GM18502 (cell line): Measurements from ENCODE around the gene ZNF644.
"Not testable (repeated sequence)": the region's sequence is repeated elsewhere in the genome, so short reads cannot be mapped to it uniquely, and the experiment has no call there.

Source experiments
- ATAC-seq: cut with Tn5 transposase; IDR thresholded peaks from one replicate; pipeline ENCODE4 v1.9.1; 2021; ENCODE audit warnings: mild to moderate bottlenecking; ENCODE audit not compliant: unreplicated experiment, poor library complexity

ZNF644 gene

DNA sequence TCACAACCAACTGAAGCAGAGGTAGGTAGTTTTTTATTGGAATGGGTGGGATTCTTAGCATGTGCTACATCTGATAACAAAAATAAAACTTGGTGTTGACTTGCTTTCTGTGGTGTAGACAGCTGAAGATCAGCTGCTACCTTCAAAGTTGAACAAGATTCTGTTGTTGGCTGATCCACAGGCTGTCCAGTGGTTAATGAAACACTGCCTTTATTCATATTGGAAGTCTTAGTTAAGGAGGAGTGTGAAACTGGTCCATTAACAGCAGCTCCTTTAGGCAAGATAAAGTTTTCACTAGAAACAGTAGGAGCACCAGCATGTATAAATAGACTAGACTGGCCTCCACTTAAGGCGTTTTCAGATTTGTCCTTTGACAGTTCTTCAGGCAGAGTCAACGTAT is 81.1 kb downstream of the ZNF644 start:
- ATAC-seq: no peak

GRCh38 chr1:90936731-90937130 is 85.1 kb downstream of the ZNF644 start:
- no peak for ATAC-seq

- no peak for ATAC-seq
These were observed 85.8 kb downstream of the ZNF644 start for GRCh38 chr1:90936061-90936460.

GRCh38 chr1:90928231-90928630 is 93.6 kb downstream of the ZNF644 start:
- not testable (repeated sequence) for ATAC-seq

- not testable (repeated sequence) for ATAC-seq
These were observed 94.2 kb downstream of the ZNF644 start for GRCh38 chr1:90927674-90928073.

GRCh38 chr1:90926971-90927370 is 94.9 kb downstream of the ZNF644 start:
- no peak for ATAC-seq

DNA sequence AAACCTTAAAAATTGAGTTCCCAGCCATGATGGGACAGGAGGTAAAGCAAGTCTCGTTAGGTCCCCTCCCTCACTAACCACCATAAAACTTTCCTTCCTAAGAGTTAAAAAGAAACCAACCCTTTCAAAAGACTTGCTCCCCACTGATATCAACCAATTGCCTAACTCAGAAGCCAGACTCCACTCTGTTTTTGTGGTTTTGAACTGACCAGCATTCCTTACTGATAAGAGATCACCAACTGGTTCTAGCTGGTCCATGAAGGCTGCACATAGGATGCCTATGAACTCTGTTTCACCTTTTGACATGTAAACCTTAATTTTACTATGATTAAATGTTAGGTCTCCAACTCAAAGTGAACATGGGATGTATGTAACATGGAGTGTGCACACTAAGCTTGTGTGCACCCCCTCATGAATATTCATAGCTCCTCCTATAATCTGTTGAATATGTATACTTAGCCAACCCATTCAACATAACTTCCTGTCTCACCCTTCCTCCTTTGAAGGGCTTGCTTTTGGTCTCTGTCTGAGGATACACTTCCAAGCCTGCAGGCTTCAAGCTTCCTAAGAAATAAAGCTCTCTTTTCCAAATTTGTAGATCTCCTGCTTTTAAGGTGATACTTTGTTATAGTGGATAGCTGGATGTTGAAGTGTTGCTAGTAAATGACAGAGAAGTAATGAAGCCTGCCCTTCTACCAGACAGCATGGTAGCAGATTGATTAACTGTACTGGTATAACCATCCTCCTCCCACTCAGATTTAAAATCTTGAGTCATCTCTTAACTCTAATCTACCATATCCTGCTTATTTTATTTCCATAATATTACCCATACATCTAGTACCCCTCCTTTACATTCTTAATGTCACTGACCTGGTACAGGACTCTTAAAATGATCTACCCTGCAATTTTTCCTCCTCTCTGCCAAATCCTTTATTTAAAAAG is 95.6 kb downstream of the ZNF644 start:
- ATAC-seq: no peak

DNA sequence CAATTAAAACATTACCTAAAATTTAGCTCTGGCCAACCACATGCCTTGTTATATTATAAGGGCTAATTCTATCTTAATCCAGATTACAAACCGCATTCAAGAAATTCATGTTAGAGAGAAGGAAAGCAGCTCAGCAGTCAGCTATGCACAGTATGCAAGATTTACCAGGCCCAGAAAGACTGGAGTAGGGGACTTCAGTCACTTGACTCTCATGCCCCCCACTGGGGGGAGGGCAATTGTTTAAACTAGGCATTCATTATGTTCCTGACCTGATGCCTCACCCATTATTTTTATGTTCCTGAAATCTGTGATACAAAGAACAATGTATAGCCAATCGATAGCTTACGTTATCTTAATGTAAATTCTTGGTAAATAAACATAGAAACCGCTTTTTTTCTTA is 96.9 kb downstream of the ZNF644 start:
- ATAC-seq: no peak

DNA sequence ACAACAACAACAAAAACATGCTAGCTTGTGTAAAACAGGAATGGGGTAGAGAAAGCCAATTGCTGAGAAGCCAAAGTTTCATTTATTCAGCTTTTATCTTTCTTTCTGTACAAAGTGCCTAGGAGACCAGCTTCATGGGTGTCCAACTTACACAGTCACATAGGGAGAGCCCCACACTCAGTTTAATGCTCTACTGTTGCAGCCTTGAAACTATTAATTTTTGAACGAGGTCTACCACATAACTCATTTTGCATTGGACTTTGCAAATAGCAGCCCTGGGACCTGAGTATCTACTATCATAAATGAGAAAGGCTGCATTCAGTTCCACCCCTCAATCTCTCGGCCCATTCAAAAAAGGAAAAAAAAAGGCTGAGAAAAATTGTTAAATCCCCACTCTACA is 98.8 kb downstream of the ZNF644 start:
- ATAC-seq: no peak

DNA sequence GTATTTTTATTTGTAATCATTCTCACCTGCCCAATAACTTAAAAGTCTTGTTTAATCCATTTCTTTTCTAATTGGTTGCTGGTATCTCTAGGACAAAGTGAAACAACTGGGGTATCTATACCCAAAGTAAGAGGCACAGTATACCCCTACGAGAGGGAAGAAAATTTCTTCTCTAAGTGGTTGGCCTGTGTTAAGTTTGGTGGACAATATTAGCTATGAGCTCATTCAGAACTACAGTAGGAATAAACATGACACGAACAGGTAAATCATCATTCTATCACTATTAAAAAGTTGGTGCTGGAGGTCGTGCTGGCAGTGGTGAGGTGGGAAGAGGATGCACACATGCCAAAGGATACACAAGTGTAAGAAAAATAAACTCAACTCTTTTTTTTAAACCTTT is 99.6 kb downstream of the ZNF644 start:
- no peak for ATAC-seq

- no peak for ATAC-seq
These were observed 101.9 kb downstream of the ZNF644 start for GRCh38 chr1:90919900-90920299.

DNA sequence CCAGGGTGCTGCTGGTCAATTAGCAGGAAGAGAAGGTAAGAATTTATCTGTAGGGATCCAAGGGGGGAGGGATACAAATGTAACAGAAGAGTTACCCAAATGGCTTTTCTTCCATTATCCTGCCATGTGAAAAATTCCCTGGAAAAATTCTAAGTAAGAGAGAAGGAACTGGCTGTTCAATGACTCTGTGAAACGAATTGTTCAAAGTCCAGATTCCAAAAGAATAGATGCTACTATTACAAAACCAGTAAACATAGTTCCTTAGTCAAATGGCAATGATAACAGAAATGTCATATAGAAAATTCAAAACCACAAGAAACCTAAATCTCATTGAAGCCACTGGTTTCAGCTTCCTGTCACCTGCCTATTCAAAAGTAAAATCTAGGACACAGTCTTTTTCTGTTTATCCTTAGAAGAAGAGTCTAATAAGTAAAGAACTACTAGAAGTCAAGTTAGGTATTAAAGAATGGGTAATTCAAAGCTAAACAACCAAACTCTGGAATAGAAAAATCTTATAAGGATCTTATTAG is 102.6 kb downstream of the ZNF644 start:
- ATAC-seq: peak; percentile 61

DNA sequence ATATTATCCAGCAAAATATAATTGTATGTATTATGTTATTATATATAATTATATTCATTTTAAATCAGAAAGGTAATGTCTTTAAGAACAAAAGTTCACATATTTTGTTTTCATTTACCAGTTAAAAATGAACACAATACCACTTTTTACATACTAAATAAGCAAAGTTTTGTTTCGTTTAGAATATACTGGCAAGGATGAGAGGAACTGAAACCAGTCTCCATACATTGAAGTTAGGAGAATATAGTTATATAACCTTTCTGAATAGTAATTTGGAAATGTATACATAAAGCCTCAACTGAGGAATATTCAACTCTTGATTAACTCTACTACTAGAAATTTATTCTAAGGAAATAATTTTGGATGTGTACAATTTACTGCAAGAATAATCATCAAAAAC is 110.5 kb downstream of the ZNF644 start:
- ATAC-seq: no peak

GRCh38 chr1:90902672-90903071 is 119.2 kb downstream of the ZNF644 start:
- no peak for ATAC-seq

DNA sequence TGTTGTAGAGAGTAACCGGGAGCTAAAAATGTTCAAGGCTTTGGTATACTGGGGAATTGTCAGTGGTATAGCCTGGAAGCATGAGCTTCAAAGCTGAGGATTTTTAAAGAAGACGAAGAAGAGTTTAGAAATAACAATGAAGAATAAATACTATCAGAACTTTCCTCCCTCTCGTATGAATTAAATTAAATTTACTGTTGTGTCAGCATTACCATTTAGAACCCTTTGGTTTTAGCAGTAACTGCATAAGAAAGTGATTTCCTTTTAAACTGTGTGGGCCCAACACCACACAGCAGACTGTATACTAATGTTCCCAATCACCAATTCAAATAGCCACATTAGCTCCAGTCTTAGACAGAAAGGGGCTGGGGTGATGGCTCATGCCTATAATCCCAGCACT is 122.6 kb downstream of the ZNF644 start:
- ATAC-seq: no peak

GRCh38 chr1:90893679-90894078 is 128.2 kb downstream of the ZNF644 start:
- not testable (repeated sequence) for ATAC-seq

GRCh38 chr1:90892884-90893283 is 129.0 kb downstream of the ZNF644 start:
- not testable (repeated sequence) for ATAC-seq

DNA sequence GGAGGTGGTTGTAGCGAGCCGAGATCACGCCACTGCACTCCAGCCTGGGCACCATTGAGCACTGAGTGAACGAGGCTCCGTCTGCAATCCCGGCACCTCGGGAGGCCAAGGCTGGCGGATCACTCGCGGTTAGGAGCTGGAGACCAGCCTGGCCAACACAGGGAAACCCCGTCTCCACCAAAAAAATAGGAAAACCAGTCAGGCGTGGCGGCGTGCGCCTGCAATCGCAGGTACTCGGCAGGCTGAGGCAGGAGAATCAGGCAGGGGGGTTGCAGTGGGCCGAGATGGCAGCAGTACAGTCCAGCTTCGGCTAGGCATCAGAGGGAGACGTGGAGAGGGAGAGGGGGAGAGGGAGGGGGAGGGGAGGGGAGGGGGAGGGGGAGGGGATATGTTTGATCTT is 129.6 kb downstream of the ZNF644 start:
- ATAC-seq: not testable (repeated sequence)

- not testable (repeated sequence) for ATAC-seq
These were observed 130.1 kb downstream of the ZNF644 start for GRCh38 chr1:90891756-90892155.

GRCh38 chr1:90882221-90882620 is 139.6 kb downstream of the ZNF644 start:
- no peak for ATAC-seq

DNA sequence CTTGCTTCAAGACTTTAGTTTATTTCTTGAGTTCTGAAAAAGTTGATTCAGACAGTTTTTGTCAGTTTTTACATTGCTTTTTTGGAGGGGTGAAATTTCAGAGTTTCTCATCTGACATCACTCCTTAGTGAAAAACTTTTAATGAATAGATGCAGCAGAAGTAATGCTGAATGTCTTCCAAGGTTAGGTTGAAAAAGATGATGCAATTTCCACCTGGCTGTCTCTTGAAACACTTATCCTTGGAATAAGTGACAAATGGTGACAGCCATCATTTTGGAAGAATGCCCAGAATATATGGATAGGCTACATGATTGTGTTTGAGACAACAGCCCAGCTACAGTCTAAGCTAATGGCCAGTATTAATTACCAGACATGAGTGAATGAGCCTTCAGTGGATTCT is 140.8 kb downstream of the ZNF644 start:
- no peak for ATAC-seq

- ATAC-seq: no peak
These were observed 142.6 kb downstream of the ZNF644 start for GRCh38 chr1:90879281-90879680.
